Tongue (tissue), 2 donors: ENCODE data around the gene PRKCB. TPM values are rescaled to one million over a fixed set of nuclear protein-coding genes. Genes with fewer than 3 reads are reported as not detected.

Source experiments
- DNase-seq: peaks from one replicate; pipeline ENCODE4 v3.0.0-alpha.2; 2015
- total RNA-seq: library from RNA; depleted of rRNA; stranded (reverse); fragments of >200 nt; gene quantifications from one replicate; pipeline ENCODE4 v1.2.3, GENCODE V29; 2014

Gene PRKCB
- total RNA-seq, 1 donor from 2014 or later = 6.7 TPM

DNA sequence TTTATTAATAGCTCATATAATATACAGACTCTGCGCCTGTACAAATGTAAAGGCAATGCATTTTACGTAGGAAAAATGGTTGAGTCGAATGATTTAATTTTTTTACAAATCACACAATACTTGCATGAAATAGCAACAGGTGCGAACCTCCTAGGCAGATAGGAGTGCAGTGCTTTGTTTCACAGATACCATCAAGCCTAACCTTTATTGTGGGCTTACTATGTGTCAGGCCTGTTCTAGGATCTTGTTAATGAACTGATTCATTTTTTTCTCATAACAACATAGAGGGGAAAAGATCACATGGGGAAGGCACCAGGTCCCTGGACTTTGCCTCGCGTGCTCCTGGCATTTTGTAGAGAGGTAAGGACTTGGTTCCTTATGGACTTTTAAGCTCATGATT is 107.8 kb downstream of the PRKCB start:
- DNase-seq = no peak

DNA sequence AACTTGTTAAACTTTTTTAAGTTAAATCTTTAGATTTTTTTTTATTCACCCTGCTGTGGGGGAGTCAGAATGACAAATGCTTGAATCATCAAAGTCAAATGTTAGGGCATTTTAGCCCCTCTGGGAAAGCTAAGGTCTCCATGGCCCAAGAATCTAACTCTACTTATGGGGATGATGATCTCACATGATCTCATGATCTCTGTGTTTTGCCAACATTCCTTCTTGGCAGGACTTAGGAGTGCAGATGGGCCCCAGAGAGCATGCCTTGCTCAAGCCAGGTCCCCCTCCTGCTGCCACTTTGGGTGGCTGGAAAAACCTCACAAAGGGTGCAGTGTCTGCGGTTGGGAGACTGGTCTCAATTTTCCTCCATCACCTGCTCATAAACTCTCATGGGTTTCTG is 108.6 kb downstream of the PRKCB start:
- peak; percentile 25 for DNase-seq

DNA sequence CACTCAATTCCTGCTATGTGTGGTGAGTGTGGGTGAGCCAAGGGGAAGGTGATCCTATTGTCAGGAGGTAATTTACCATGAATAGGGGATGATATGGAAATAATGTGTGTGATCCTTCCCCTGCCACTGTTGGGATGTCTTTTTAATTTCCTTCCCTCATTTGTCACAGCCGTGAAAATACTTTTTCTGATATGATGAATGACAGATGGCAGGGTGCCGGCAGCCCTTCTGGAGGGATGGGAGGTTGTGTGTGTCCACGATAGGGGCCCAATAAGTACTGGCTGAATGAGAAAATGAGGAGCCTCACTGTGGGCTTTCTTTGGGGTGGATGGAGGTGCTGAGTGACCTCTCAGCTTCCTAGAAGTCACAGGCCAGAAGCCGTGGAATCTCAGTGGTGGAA is 109.5 kb downstream of the PRKCB start:
- DNase-seq = no peak

DNA sequence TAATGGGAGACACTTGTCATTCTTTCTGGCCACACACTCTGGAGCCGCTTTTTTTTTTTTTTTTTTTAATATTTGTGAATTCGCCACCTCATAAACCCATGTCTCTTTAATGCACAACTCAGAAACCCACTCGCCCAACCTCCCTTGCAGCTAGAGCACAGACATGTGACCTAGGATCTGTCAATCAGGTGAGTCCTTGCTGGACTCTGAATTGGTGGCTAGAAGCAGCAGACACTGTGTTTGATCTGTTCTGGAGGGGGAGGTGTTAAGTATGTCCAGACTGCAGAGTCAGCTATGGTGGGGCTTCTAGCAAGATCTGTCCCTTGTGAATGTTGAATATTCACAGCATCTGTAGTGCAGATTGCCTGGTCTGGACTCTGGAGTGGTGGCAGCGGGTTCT is 112.1 kb downstream of the PRKCB start:
- no peak for DNase-seq

DNA sequence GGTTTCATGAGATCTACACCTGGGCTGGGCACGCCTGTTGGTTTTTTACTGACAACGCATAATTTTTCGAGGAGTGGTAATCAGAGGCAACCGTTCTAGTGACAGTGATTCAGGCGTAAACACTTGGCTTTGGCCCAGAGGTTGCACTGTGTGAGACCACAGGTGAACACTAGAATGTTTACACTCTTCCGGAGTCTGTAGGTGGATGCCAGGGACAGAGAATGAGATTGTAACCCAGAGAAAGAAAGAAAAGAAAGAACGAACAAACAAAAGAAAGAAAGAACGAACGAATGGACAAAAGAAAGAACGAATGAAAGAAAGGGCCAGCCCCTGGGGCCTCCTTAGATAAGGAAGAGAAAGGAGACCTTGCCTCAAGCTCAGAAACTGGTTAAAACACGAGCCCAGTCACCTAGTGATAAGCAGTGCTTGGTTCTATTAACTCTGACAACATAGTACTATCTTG is 113.2 kb downstream of the PRKCB start:
- no peak for DNase-seq

DNA sequence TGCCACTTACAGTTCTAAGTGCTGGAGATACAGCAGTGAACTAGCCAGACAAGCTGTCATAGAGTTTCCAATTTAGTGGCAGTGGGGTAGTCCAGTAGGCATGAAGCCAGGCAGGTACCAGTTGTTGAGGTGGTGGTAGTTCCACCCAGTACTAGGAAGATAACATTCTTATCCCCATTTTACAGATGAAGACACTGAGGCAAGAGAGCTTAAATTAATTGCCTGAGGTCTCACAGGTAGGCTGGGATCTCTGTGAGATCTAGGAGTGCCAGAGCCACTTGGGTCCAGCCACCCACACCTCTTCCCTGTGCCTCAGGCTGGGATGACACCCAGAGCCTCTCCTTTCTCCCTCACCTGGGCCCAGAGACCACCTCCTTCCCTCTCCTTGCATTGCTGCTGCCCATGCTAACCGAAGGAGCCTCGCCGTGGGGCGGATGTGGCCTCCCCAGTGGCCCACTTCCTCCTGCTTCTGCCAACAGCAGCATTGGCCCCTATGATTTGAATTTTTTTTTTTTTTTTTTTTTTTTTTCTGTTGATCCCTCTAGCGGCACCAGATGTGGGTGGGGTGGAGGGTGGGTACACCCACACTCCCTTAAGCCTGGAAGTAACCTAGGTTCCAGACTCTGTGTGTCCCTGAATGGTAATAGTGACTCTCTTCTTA is 114.0 kb downstream of the PRKCB start:
- DNase-seq = no peak

DNA sequence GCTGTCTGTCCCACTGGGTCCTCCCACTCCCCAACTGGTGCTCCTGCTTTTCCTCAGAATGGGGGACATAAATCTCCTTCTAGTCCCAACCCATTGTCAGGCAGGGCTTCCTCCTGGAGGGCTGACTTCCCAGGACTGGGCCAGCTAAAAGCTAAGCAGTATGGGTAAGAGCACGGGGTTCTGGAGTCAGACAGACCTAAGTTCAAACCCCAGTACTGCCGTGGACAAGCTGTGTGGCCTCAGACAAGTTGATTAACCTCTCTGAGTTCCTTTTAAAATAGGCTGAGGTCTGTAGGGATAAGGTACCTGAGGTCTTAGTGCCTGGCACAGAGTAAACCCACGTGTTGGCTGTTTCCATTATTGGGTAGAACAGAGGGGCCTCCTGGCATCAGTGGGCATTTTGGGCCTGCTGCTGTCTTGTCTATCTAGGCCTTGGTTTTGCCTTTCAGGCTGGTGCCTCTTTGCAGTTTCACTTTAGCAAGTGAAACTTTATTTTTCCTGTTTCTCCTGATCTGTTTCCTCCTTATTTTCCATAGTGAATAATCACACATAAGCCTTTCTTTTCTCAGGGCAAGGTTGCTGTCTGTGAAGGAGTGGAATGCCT is 114.6 kb downstream of the PRKCB start:
- no peak for DNase-seq

DNA sequence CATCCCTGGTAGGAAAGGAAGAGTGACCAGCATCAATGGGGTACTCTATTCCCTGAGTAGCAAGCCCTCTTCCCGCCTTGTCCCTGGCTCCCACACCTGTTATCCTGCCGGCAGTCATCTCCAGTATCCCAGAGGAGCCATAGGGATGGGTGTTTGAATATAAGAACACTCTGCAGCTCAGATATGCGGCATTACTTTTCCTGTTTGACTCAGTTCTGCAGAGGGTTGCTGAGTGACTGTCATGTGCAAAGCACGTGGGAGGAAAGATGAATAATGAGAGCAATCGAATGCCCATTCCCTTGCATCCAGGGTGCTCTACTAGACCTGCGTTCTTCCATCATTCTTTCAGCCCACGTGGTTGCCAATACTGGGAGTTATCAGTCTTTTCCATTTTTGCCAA is 115.1 kb downstream of the PRKCB start:
- DNase-seq = no peak

DNA sequence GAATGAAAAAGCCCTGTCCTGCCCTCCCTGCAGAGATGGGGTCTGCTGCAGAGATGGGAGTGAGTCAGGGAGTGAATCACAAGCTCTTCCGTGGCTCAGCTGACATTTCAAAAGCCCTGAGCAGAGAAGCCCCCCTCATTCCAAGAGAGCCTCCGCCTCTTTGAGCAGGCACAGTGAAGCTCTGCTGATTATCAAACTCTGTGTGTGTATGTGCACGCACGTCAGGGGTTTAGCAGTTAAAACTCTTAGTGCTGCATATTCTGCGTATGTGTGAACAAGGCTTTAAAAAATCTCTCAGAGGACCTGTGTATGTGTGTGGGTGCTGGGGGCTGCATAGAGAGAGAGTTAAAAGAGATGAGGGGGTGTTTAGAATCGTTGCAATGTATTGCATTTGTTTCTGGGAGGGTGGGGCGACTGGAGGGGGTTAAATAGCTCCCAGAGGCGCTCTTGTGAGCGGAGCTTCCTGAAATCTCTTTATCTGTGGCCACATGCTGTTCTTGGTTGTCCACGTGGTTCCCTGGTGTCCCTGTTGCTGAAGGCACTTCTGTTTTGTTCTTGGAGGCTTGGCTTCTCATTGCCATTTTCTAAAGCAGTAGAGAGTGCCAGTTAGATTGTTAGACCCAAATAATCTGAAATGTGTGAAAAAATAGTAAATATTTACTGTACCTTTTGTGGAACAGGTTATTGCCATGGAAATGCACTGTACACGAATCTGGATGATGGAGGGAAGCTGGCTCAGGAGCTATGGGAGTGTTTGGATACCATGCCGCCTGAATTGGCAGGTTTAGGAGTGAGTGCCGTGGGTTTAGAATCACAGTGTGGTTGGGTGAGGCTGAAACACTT is 116.6 kb downstream of the PRKCB start:
- no peak for DNase-seq

DNA sequence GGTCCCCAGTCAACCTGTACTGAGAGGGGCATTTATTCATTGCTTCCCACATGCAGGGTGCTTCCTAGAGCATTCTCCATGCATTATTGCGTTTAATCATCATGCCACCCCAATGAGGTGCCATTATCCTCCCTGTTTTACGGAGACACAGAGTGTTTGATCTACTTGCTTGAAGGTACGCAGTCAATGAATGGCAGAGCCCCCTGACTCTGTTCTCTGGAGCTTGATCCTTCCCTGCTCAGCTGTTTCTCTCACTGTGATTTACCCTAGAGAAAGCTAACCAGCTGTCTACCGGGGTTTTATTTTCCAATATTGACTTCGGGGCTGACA is 117.2 kb downstream of the PRKCB start:
- no peak for DNase-seq

DNA sequence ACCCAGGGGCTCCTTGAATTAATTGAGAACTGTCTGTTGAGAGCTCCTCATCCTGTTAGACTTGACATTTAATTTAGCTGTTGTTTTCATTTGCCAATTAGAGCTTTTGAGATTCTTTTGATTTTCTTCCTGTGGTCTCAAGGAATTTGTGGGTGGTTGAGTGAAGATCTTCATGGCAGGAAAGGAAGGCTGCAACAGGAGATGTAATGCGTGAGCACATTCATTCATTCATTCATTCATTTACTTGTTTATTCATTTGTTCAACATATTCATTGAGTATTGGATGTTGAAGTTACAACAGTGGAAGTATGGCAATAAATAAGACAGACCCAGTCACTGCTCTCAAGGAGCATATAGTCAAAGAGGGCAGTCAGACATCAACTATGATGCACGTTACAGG is 117.7 kb downstream of the PRKCB start:
- DNase-seq = no peak

DNA sequence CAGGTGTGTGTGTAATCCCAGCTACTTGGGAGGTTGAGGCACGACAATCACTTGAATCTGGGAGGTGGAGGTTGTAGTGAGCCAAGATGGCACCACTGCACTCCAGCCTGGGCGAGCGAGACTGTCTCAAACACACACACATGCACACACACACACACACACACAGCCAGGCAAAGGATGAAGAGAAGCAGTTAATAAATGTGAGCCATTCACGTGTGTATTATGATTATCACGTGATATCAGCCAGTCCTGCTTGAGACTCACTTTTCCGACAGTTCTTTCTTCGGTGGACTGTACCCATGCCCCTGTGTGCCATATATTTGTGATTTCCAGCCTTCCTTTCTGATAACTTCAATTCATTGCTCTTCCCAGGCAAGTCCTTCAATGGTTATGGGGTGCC is 119.3 kb downstream of the PRKCB start:
- no peak for DNase-seq

DNA sequence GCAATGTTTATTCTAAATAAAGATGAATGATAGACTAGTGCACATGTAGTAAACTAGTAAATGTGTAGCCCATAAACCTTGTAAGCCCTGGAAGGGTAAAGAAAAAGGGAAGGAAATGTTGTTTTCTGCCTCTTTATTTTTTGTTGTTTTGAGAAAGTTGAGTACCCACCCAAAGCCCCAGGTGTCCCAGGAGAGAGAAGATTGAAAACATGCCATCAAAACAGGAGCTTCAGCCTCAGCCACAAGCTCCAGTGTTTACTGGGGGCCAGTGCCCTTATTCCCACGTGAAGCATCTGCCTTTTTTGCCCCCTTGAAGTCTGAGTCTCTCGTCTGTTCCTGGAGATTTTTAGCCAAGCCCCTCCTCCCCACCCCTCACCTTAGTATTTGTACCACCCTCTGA is 121.5 kb downstream of the PRKCB start:
- DNase-seq = no peak

DNA sequence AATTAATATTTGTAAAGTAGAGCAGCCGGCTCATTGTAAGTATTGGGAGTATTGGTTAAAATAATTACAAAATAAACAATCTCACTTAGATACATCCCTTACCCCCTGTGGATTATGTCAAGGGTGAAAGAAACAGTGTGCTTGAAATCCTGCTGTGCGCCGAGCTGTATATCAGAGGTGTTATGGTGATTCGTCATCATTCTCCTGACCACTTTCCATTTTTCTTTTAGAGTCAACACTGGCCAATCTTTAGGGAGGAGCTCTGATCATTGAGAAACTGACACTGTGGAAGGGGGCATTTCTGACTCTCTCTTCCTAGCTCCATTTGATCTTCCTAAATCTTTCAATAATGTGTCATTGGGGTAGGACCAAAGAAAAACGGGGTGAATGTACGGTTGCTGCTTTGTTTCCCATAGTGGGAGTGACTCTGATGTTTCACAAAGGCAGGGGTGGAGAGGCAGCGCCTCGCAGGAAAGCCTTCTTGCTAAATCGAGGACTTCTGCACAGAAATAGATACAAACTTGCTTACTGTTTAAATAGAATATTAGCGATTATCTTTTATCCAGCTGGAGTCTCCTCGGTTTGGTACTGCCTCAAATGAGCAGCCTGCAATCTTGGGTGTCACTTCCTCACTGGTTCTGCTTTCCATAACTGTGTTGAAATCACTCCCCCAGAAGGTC is 123.4 kb downstream of the PRKCB start:
- no peak for DNase-seq

DNA sequence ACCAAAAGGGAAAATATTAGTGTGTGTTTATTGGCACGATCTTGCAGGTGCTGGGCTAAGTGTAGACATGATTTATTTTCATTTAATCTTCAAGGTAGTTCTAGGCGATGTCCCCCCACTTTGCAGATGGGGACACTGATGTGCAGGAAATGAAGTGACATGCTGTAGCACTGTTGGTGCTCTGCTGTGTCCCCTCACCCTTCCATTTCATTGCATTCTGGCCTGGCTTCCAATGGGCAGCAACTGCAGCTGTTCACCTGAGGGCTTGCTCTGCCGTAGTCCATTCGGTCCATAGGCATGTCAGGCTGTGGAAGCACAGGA is 123.9 kb downstream of the PRKCB start:
- DNase-seq = no peak

DNA sequence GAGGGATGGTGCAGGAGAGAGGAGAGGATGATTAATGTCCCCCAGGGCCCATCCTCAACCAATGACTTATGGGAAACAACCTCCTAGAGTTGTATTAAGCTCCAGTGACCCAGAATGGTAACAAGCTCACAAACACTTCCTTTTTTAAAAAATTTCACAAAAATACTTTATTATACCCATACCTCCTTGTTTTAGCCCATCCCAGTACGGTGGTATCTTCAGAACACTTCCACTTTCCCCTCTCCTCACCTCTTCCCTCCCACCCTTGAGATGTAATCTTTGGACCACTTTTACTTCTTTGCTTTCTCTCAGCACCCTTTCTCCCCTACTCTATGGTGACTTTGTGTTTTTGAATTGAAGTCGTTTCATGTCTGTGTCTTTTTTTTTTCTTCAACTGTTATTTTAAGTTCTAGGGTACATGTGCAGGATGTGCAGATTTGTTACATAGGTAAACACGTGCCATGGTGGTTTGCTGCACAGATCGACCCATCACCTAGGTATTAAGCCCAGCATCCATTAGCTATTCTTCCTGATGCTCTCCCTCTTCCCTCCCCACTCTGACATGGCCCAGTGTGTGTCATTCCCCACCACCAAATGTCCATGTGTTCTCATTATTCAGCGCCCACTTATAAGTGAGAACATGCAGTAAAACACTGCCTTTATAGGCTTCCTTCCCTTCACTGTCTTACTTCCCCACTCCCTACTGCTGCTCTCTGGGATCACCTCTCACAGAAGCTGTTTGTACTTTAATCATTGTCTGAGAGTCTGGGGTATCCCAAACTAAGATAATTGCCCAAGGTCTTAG is 124.5 kb downstream of the PRKCB start:
- no peak for DNase-seq

DNA sequence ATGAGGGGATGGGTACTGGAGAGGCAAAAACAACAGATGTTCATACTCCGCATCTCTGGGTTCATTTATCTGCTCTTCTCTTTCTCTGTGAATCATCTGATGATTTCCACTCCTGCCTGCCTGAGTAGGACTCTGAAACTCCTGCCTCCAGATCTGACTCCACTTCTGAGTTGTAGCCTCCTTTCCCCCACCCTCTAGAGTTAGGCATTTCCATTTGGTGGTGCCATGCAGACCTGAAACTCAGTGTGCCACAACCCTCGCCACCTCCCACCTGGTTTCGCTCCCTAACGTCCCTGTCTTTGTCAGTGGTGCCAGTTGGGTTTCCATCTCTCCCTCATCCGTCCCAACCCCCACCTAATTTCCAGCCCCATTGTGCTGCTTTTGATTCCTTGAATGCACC is 126.2 kb downstream of the PRKCB start:
- DNase-seq = no peak

DNA sequence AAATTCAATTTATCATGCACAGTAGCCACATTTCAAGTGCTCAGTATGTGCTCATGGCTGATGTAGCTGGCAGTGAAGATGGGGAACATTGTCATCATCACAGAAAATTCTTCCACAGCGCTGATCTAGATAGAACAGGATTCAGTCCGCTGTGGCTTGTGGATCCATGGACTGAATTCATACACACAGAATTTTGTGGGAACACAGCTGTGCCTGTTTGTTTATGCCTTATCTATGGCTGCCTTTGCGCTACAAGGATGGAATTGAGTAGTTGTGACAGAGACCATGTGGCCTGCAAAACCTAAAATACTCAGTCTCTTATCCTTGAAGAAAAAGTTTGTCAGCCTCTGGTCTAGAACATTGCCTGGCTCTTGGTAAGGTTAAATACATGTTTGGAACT is 128.4 kb downstream of the PRKCB start:
- DNase-seq = no peak

DNA sequence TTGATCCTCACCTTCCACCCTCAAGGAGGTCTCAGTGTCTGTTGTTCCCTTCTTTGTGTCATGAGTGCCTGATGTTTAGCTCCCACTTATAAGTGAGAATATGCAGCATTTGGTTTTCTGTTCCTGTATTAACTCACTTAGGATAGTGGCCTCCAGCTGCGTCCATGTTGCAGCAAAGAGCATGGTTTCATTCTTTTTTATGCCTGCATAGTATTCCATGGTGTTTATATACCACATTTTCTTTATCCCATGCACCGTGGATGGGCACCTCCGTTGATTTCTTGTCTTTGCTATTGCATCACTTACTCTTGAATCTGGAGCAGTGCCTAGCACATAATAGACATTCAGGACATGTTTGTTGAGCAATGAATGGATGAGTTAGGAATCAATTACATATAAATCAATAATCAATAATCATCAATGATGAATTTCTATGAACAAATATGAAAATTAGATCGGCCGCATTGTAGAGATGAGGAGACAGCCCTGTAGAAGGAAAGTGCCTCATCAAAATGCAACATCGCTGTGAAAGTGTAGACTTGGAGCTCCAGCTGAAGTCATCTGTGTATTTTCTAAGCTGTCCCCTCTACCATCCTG is 129.5 kb downstream of the PRKCB start:
- DNase-seq = no peak

DNA sequence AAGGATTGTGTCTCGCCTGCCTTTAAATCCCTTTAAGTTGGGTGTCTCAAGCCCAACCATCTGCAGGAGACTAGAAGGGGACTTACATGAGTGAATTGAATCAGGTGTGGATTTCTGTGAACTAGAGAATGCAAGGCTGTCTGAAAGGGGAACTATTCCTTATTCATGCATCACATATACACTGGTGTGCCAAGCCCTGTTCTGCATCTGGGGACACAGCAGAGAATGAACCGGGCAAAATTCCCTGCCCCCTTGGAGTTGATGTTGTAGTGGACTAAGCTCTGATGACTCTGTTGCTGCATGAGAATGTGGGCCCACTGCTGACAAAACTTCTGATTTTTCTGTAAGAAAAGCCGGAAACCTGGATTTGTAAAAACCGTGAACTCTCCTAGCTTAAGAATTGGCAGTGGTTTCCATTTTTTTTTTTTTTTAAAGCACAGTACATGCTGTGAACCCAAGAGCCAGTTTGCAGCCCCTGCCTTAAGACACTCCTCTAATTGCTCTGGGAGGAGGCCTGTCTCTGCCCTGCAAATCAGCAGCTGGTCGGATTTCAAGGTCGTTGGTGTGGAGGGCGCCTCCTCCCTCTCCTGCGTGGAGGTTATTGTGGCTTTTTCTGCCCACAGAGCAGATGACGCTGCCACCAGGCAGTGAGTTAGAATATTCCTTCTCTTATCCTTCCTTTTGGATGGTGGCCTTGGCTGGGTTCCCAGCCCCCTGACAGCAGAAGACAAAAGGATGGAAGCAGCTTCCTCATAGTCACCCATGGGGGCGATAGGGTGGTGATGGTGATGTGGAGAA is 131.0 kb downstream of the PRKCB start:
- peak; percentile 60 for DNase-seq

DNA sequence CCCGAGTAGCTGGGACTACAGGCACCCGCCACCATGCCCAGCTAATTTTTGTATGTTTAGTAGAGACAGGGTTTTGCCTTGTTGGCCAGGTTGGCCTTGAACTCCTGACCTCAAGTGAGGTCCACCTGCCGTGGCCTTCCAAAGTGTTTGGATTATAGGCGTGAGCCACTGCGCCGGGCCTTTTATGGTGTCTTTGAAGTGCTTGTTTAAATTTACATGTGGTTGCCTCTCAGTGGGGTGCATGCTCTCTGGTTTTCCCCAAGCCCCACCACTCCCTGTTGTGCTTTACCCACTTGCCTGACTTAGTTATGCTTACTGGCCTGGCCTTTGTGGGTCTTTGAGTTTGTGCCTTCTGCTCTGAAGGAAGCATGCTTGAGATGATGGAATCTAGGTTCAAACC is 132.0 kb downstream of the PRKCB start:
- DNase-seq = no peak
